ENCODE results near the gene ARPIN.
"Not testable (repeated sequence)": the region's sequence is repeated elsewhere in the genome, so short reads cannot be mapped to it uniquely, and the experiment has no call there.

ARPIN gene

DNA sequence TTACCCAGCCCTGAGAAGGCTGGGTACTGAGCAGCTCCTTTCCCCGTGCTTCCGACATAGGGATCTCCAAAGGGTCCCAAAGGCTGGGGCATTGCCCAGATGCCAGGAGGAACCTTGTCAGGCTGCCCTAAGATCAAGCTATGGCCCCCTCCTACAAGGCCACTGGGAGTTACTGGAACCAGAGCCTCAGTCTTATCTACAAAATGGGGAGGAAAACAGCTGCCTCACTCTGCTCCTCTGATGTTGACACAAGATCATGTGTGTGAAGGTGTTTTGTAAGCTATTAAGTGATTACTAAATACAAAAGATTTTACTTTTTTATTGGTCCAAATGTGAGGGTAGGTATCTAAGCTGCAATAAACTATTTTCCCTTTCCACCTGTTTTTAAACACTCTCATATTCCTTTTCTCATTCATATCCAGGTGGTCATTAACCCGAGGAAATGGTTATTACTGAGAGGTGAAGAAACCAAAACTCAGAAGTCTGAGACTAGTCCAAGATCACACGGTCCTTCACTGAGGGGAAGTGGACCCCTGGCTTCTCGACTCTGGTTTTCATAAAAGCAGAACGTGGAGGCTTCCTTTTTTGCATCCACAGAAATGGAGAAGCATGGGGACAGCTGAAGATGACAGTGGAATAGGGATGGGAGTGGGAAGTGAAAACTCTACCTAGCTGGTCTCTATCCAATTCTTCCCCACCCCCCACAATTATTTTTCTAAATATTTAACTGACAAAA lies 1.7 kb downstream of the ARPIN start:
- no peak for DNase-seq (ENCODE audit: low spot score)

GRCh38 chr15:89909611-89910010 lies 3.1 kb downstream of the ARPIN start:
- no peak for DNase-seq (ENCODE audit: low spot score)

DNA sequence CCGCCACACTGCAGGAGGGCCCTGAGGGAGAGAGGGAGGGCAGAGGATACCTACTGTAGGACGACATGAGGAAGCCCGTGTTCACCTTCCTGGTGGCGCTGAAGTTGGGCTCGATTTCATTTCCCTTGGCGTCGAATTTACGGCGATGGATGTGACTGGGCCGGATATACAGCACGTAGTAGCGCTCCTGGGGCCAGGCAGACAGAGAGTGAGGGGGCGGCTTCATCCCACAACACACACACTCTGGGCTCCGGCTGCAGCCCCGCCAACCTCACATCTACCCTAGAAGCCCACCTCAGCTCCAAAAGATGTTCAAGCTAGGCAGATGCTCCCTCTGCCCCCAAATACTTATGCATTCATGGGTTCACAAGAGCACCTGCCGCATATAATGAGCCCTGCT lies 4.5 kb downstream of the ARPIN start:
- no peak for DNase-seq (ENCODE audit: low spot score)

DNA sequence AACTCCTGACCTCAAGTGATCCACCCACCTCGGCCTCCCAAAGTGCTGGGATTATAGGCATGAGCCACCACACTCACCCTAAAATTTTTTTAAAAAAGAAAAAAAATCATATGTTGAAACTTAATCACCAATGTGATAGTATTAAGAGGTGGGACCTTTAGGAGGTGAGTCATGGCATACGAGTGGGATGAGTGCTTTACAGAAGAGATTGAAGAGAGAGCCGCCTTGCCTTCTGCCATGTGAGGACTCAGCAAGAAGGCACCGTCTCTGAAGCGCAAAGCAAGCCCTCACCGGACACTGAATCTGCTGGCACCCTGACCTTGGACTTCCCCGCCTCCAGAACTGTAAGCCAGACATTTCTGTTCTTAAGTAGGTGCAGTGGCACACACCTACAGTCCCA lies 5.5 kb downstream of the ARPIN start:
- DNase-seq (ENCODE audit: low spot score), result no peak

DNA sequence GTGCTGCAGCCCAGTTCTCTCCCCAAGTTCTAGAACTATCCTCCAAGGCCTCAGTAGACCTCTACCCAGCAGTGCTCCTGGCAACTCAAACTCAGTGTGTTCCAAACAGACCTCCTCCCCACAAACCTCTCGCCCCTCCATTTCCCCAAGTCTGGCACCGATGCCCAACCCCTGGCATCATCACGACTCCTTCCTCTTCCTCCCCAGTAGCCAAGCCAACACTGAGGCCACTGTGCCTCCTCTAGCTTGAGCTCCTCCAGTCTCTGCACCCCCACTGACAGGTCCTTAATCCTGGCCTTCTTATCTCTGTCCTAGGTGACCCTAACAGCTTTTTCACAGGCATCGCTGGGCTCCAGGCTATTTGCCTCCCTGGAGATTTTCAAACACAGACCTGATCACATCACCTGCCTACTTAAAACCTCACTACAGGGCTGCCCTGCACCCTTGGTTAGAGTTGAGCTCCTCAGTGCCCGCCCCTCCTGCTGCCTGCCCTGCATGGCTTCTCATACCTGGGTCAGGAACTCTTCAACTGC lies 6.8 kb downstream of the ARPIN start:
- DNase-seq (ENCODE audit: low spot score), result no peak

- no peak for DNase-seq (ENCODE audit: low spot score)
Observed at GRCh38 chr15:89904519-89904918, 8.2 kb downstream of the ARPIN start.

- DNase-seq (ENCODE audit: low spot score), result no peak
Observed at GRCh38 chr15:89903858-89904130, 9.0 kb downstream of the ARPIN start.

- DNase-seq (ENCODE audit: low spot score), result no peak
Observed at GRCh38 chr15:89903015-89903857, 9.5 kb downstream of the ARPIN start.

DNA sequence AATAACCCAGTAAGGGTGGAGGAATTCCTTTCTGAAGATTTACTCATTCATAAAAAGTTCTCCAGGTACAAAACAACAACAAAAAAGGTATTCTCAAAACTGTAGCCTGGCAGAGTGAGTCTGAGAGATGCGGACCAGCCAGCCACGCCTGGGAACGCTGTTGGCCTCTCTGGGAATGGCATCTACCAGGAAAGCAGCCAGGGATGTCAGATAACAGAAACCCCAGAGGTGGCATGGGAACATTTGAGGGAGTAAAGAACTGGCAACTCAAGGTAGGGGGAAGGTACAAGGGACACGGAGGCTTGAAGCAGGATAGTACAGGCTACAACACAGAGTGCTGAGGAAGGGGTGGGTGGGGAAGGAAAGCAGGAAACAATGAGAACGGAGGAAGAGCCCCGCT lies 11.9 kb downstream of the ARPIN start:
- DNase-seq (ENCODE audit: low spot score), result no peak

GRCh38 chr15:89899951-89900567 lies 12.7 kb downstream of the ARPIN start:
- DNase-seq (ENCODE audit: low spot score), result no peak

- no peak for DNase-seq (ENCODE audit: low spot score)
Observed at GRCh38 chr15:89899295-89899945, 13.3 kb downstream of the ARPIN start.

GRCh38 chr15:89898614-89899294 lies 14.0 kb downstream of the ARPIN start:
- DNase-seq (ENCODE audit: low spot score), result peak; percentile 76

GRCh38 chr15:89898146-89898545 lies 14.6 kb downstream of the ARPIN start:
- DNase-seq (ENCODE audit: low spot score), result no peak

DNA sequence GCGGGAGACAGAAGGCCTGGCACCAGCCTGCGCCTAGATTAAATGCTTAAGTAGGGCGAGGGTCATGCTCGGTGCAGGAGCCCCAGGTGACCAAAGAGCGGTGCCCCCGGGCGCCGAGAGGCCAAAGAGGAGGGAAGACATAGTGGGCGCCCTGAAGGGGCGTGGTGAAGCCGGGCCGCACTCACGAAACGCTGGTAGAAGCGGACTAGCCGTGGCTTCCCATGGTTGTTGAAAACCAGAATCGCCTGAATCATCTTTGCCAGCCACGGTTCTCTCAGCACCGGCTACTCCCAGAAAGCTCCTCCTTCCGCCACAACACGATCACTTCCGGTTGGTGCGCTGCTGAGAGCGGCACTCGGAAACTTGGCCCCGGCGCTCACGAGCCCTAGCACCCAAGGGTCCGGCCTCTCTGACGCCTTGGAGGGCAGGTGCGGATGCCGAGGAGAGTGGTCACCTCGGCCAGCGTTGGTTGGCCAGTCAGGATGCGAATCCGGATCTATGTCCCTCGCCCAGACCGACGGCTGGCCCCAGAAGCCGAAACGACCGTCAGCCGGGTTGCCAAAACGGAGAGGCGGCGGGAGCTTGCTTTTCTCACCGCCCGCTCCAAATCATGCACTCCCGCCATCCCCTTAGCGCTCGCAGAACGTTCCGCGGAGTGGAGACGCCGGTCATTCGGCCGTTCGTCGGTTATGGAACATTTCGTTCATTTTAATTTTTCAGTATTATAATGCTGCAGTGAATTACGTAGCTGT lies 18.9 kb downstream of the ARPIN start, which contains the start of gene AP3S2:
Gene AP3S2, minus strand, starts transcription at position 299 of the 752 bp plus-strand sequence. Its CDS starts 45 bp downstream, at position 254.
- peak; percentile 81 for DNase-seq (ENCODE audit: low spot score)

- no peak for DNase-seq (ENCODE audit: low spot score)
Observed at GRCh38 chr15:89893027-89893426, 19.7 kb downstream of the ARPIN start.

DNA sequence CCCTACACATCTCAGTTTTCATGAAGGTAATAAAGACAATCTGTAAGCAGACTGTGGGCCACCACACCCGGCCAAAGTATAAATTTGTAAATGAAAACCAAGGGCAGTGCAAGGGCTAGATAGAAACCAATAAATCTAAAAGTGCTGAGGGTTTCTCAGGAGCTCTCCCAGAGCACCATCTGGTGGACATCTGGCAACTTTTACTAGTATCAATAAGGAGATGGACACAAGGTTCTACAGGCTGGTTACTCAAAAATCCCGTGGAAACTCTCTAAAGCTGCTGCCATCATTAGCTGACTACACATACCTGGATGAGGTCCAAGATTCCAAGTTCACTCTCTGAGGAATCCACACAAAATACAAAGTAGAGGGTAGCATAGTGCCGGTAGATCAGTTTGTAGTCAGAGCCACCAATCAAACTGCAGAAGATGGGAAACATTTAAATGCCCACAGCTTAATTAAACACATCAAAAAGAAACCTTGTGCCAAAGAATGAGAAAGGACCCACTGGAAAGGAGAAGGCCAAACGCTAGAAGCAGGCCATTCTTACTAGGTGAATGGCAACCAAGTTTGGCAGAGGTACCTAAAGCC lies 24.4 kb downstream of the ARPIN start:
- no peak for DNase-seq (ENCODE audit: low spot score)

DNA sequence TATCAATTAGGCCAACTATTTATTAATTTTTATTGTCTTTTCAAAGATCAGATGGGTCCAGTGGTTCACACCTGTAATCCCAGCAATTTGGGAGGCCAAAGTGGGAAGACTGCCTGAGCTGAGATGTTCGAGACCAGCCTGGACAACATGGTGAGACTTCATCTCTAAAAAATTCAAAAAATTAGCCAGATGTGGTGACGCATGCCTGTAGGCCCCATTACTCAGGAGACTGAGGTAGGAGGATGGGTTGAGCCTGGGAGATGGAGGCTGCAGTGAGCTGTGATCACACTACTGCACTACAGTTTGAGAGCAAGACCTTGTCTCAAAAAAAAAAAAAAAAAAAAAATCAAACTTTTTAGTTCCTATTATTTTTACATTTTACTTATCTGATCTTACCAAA lies 27.1 kb downstream of the ARPIN start:
- DNase-seq (ENCODE audit: low spot score), result no peak

DNA sequence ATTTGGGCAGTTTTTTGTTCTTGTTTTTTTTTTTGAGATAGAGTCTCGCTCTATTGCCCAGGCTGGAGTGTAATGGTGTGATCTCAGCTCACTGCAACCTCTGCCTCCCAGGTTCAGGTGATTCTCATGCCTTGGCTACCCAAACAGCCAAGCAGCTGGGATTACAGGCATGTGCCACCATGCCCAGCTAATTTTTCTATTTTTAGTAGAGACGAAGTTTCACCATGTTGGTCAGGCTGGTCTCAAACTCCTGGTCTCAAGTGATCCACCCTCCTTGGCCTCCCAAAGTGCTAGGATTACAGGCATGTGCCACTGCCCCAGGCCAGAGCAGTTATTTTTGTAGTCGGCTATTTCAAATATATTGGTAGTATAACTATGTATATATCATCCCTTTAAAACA lies 27.6 kb downstream of the ARPIN start:
- DNase-seq (ENCODE audit: low spot score), result not testable (repeated sequence)

DNA sequence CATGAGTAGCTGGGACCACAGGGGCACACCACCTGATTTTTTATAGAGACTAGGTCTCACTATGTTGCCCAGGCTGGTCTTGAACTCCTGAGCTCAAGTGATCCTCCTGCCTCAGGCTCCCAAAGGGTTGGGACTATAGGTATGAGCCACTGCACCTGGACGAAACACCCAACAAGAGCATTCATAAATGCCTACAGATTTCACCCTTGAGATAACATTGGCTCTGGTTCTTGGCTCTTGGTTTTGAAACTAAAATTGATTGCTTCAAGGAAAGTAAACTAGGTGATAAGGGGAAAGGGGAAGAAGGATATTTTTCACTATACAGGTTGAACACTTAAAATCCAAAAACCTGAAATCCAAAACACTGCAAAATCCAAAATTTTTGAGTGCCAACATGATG lies 29.2 kb downstream of the ARPIN start:
- DNase-seq (ENCODE audit: low spot score), result no peak

- DNase-seq (ENCODE audit: low spot score), result no peak
Observed at GRCh38 chr15:89880727-89881126, 32.0 kb downstream of the ARPIN start.

DNA sequence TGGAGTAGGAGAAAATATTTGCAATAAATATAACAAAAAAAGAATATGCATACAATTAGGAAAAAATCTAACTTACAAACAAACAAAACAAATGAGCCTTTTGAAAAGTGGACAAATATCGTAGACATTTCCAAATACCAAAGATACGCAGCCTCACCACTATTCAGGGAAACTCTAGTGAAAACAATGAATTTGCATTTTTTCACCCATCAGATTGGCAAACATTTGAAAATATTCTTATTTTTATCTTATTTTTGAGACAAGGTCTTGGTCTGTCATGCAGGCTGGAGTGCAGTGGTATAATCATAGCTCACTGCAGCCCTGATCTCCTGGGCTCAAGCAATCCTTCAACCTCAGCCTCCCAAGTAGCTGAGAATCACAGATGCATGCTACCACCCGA lies 34.4 kb downstream of the ARPIN start:
- DNase-seq (ENCODE audit: low spot score), result no peak

All from germinal center (tissue), 1 donor.